Measurements from ENCODE around the gene FH. TPM values are rescaled to one million over a fixed set of nuclear protein-coding genes. Genes with fewer than 3 reads are reported as not detected.

The FH gene
- total and polyA plus RNA-seq, 2 of the 13 experiments (the other 11 are each of a cell fraction or from before 2014, with no cell fraction given) = 39.2 to 152 TPM

DNA sequence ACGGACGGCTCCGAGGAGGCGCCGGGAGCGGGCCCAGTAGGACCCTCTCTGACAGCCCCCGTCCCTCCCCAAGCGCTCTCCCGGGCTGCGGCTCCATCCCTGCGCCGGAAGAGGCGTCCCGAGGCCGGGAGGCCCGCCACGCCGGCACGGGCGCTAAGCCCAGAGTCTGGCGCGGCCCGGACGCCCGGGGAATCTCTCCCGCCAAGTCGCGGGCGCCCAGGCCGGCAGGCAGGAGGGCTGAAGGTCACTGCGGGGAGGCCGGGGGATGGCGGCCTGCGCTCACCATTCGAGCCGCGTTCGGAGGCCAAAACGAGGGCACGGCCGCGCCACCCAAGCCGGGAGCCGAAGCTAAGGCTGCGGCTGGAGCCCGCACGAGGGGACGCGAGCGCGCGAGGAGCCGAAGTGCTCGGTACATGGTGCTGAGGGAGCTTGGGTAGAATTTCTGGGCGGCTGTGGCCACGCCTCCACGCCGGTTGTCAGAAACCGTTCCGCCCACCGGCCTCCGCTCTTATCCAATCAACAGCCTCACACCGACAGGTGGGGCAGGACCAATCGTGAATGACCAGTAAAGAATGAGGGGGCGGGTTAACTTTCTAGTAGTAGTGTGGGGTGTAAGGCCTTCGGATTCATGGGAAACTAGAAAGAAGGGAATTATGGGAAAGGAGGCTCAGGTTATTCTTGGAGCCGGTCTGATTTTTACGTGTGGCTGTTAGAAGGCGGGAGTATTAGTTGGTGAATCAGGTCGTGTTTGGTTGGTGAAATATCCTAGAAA, at the start of gene FH (continued):
- TF ChIP-seq TAF1 (CRISPR knock-in tag; IDR thresholded peaks at IDR 0.05) (peak; percentile 93), ZNF331 (CRISPR knock-in tag; IDR thresholded peaks at IDR 0.05) (no peak), ZSCAN9 (CRISPR knock-in tag; IDR thresholded peaks at IDR 0.05; ENCODE audit: borderline replicate concordance) (peak; percentile 83; the same call in 1 of the 2 replicates), CBX5 (CRISPR knock-in tag; IDR thresholded peaks at IDR 0.05; ENCODE audit: borderline replicate concordance) (no peak), RELA (CRISPR knock-in tag; IDR thresholded peaks at IDR 0.05) (no peak), MEIS1 (CRISPR knock-in tag; IDR thresholded peaks at IDR 0.05; ENCODE audit: borderline replicate concordance) (peak; percentile 52; the same call in 1 of the 2 replicates), RFXANK (CRISPR knock-in tag; IDR thresholded peaks at IDR 0.05) (no peak), RNF2 (conservative IDR thresholded peaks at IDR 0.05; ENCODE audit: low read depth) (0 out of 2 replicates have a peak, but pooled peaks have one; percentile 68), RAD51 (IDR thresholded peaks at IDR 0.05; ENCODE audit: borderline replicate concordance) (no peak), XBP1 (CRISPR knock-in tag; IDR thresholded peaks at IDR 0.05) (no peak), ZKSCAN8 (CRISPR knock-in tag; IDR thresholded peaks at IDR 0.05; ENCODE audit: borderline replicate concordance) (no peak), ZNF776 (CRISPR knock-in tag; IDR thresholded peaks at IDR 0.05) (0 out of 2 replicates have a peak, but pooled peaks have one; percentile 71), MED1 (CRISPR knock-in tag; IDR thresholded peaks at IDR 0.05) (peak; percentile 39; the same call in 1 of the 2 replicates), MYNN (CRISPR knock-in tag; IDR thresholded peaks at IDR 0.05; ENCODE audit: low read depth) (no peak), ZMYM2 (CRISPR knock-in tag; IDR thresholded peaks at IDR 0.05) (no peak), ZNF570 (CRISPR knock-in tag; IDR thresholded peaks at IDR 0.05; ENCODE audit: borderline replicate concordance) (no peak), ZNF17 (CRISPR knock-in tag; IDR thresholded peaks at IDR 0.05) (no peak), ZSCAN21 (CRISPR knock-in tag; IDR thresholded peaks at IDR 0.05; ENCODE audit: borderline replicate concordance) (peak; percentile 40), ZNF12 (CRISPR knock-in tag; IDR thresholded peaks at IDR 0.05) (0 out of 2 replicates have a peak, but pooled peaks have one; percentile 12), HDAC6 (IDR thresholded peaks at IDR 0.05; ENCODE audit: low read depth, low read length) (no peak), YEATS2 (CRISPR knock-in tag; IDR thresholded peaks at IDR 0.05; ENCODE audit: borderline replicate concordance) (peak; percentile 59), ZNF619 (CRISPR knock-in tag; IDR thresholded peaks at IDR 0.05) (no peak; the same call in 1 of the 2 replicates), THYN1 (CRISPR knock-in tag; IDR thresholded peaks at IDR 0.05; ENCODE audit: borderline replicate concordance, low read depth) (no peak)
- TF ChIP-seq, protein P1, sequence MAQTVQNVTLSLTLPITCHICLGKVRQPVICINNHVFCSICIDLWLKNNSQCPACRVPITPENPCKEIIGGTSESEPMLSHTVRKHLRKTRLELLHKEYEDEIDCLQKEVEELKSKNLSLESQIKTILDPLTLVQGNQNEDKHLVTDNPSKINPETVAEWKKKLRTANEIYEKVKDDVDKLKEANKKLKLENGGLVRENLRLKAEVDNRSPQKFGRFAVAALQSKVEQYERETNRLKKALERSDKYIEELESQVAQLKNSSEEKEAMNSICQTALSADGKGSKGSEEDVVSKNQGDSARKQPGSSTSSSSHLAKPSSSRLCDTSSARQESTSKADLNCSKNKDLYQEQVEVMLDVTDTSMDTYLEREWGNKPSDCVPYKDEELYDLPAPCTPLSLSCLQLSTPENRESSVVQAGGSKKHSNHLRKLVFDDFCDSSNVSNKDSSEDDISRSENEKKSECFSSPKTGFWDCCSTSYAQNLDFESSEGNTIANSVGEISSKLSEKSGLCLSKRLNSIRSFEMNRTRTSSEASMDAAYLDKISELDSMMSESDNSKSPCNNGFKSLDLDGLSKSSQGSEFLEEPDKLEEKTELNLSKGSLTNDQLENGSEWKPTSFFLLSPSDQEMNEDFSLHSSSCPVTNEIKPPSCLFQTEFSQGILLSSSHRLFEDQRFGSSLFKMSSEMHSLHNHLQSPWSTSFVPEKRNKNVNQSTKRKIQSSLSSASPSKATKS (CRISPR knock-in tag; IDR thresholded peaks at IDR 0.05) = peak; percentile 26; the same call in 1 of the 2 replicates
- TF ChIP-seq, protein P2, sequence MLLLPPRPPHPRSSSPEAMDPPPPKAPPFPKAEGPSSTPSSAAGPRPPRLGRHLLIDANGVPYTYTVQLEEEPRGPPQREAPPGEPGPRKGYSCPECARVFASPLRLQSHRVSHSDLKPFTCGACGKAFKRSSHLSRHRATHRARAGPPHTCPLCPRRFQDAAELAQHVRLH (CRISPR knock-in tag; IDR thresholded peaks at IDR 0.05; ENCODE audit: borderline replicate concordance, low read depth) = peak; percentile 82; the same call in 1 of the 2 replicates
- TF ChIP-seq, protein P3, sequence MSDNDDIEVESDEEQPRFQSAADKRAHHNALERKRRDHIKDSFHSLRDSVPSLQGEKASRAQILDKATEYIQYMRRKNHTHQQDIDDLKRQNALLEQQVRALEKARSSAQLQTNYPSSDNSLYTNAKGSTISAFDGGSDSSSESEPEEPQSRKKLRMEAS (IDR thresholded peaks at IDR 0.05) = peak; percentile 81
- TF ChIP-seq, protein P4, sequence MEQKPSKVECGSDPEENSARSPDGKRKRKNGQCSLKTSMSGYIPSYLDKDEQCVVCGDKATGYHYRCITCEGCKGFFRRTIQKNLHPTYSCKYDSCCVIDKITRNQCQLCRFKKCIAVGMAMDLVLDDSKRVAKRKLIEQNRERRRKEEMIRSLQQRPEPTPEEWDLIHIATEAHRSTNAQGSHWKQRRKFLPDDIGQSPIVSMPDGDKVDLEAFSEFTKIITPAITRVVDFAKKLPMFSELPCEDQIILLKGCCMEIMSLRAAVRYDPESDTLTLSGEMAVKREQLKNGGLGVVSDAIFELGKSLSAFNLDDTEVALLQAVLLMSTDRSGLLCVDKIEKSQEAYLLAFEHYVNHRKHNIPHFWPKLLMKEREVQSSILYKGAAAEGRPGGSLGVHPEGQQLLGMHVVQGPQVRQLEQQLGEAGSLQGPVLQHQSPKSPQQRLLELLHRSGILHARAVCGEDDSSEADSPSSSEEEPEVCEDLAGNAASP (CRISPR knock-in tag; IDR thresholded peaks at IDR 0.05; ENCODE audit: borderline replicate concordance) = peak; percentile 40; the same call in 1 of the 2 replicates
- TF ChIP-seq, protein P5, sequence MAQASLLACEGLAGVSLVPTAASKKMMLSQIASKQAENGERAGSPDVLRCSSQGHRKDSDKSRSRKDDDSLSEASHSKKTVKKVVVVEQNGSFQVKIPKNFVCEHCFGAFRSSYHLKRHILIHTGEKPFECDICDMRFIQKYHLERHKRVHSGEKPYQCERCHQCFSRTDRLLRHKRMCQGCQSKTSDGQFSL (CRISPR knock-in tag; IDR thresholded peaks at IDR 0.05) = no peak
